ENCODE data around the gene SLC25A42. TPM values are rescaled to one million over a fixed set of nuclear protein-coding genes. Genes with fewer than 3 reads are reported as not detected.

The SLC25A42 gene
- total and polyA plus RNA-seq, 2 experiments from 2014 or later, result 5.9 to 6.9 TPM

DNA sequence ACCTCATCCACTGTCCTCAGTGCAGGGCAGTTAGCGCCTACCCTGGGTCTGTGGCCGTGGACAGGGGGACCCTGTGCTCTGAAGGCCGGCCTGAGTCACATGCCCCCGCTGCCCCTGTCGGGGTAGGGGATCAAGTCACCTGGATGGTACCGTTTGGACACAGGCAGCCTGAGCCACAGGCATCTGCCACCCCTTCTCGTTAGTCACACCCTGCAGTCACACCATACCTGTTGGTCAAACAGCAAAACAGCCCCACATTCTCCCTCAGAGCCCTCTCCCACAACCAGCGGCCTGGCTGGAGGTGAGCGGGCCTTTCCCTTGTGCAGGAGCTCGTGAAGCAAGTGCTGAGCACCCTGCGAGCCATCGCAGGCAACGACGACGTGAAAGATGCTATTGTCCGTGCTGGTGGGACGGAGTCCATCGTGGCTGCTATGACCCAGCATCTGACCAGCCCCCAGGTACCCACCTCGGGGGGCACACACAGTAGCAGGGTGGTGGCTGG is 8.8 kb upstream of the SLC25A42 start:
- no peak overlapping the region for H3K4me3 ChIP-seq
- no peaks in the 10 kb centered on the region for H3K36me3 ChIP-seq (ENCODE audit: low read depth)
- no peak overlapping the region for H3K9ac ChIP-seq
- no peaks in the 10 kb centered on the region for H3K79me2 ChIP-seq (ENCODE audit: insufficient read depth)
- no peaks in the 10 kb centered on the region for H3K27me3 ChIP-seq (replicated peaks; ENCODE audit: insufficient read depth)
- no peaks in the 10 kb centered on the region for H3F3A ChIP-seq (ENCODE audit: insufficient read depth)
- TF ChIP-seq EZH2 (IDR thresholded peaks at IDR 0.05; ENCODE audit: insufficient read depth, poor library complexity, severe bottlenecking) (no peak), EZH2phosphoT487 (IDR thresholded peaks at IDR 0.05; ENCODE audit: insufficient read depth, low read depth) (no peak)
- H4K20me1 ChIP-seq (ENCODE audit: insufficient read depth), result no peaks in the 10 kb centered on the region
- H3K4me1 ChIP-seq (ENCODE audit: insufficient read depth), result no peaks in the 10 kb centered on the region
- H3K9me2 ChIP-seq (ENCODE audit: insufficient read depth), result no peaks in the 10 kb centered on the region
- DNase-seq, result no peak
- no peaks in the 10 kb centered on the region for H3K9me3 ChIP-seq (ENCODE audit: low read depth)
- no peak overlapping the region for H2AFZ ChIP-seq
- H3K4me2 ChIP-seq (ENCODE audit: unreplicated experiment), result no peak overlapping the region
- WGBS, 2 experiments (ENCODE audit: low coverage in 1 of 2, low lambda C conversion rate in 2 of 2, missing lambda C conversion rate in 2 of 2), result 95 to 98% methylated on average over 18 to 19 of the region's 19 CpGs
- in situ Hi-C loops (cut with MboI), result no loop called here
- H3K27ac ChIP-seq, result no peak overlapping the region

DNA sequence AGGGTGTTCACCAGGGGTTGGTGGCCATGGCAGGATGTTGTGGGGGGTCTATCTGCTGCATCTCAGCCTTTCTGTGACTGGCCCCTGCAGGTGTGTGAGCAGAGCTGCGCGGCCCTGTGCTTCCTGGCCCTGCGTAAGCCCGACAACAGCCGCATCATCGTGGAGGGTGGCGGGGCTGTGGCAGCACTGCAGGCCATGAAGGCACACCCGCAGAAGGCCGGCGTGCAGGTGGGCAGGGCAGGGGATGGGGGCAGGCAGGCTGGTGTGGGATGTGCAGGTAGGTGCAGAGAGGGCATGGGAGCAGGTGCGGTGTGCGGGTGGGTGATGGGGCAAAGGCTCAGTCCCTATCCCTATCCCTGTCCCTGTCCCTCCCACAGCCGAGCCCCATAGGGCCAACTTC is 8.1 kb upstream of the SLC25A42 start:
- H3K9me2 ChIP-seq (ENCODE audit: insufficient read depth), result no peaks in the 10 kb centered on the region
- no peaks in the 10 kb centered on the region for H4K20me1 ChIP-seq (ENCODE audit: insufficient read depth)
- H3K4me1 ChIP-seq (ENCODE audit: insufficient read depth), result no peaks in the 10 kb centered on the region
- in situ Hi-C loops (cut with MboI), result no loop called here
- H3K79me2 ChIP-seq (ENCODE audit: insufficient read depth), result no peaks in the 10 kb centered on the region
- no peak overlapping the region for H3K9ac ChIP-seq
- H2AFZ ChIP-seq, result no peak overlapping the region
- DNase-seq, result no peak
- H3K4me2 ChIP-seq (ENCODE audit: unreplicated experiment), result no peak overlapping the region
- H3K36me3 ChIP-seq (ENCODE audit: low read depth), result no peaks in the 10 kb centered on the region
- no peak overlapping the region for H3K27ac ChIP-seq
- WGBS, 2 experiments (ENCODE audit: low coverage in 1 of 2, low lambda C conversion rate in 2 of 2, missing lambda C conversion rate in 2 of 2), result 96 to 98% methylated on average over 9 to 13 of the region's 13 CpGs
- no peaks in the 10 kb centered on the region for H3F3A ChIP-seq (ENCODE audit: insufficient read depth)
- H3K9me3 ChIP-seq (ENCODE audit: low read depth), result no peaks in the 10 kb centered on the region
- TF ChIP-seq EZH2phosphoT487 (IDR thresholded peaks at IDR 0.05; ENCODE audit: insufficient read depth, low read depth), result no peak
- TF ChIP-seq EZH2 (IDR thresholded peaks at IDR 0.05; ENCODE audit: insufficient read depth, poor library complexity, severe bottlenecking), result no peak
- H3K4me3 ChIP-seq, result no peak overlapping the region
- H3K27me3 ChIP-seq (replicated peaks; ENCODE audit: insufficient read depth), result no peaks in the 10 kb centered on the region

DNA sequence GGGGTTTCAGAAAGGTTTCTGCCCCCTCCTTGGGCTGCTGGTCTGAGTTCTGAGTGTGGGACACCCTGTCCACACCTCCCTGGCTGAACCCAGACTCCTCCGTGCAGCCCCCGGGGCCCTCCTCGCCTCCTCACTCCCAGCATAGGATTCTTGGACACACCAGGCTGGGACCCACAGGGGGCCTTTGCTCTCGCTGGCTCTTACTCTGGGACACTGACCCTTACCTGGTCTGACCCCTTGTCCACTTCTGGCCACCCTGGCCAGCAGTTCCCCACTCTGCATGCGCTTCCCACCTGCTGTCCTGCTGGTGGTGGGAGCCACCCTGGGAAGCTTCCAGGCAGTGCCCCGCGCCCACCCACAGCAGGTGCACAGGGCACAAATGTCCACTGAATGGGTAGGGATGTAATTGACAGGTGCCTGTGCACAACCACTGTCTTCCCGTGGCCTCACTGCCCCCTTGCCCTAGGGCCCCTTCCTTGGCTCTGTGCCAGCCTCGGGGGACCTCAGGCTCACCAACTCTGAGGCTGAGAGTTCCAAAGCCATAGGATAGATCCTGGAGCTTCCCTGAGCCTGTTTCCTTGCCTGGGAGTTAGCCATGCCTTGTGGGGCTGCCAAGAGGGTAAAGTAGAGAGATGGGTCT is 7.0 kb upstream of the SLC25A42 start:
- H2AFZ ChIP-seq, result no peak overlapping the region
- WGBS, 2 experiments (ENCODE audit: low coverage in 1 of 2, low lambda C conversion rate in 2 of 2, missing lambda C conversion rate in 2 of 2), result 79 to 83% methylated on average over 8 to 9 of the region's 9 CpGs
- H3K4me3 ChIP-seq, result no peak overlapping the region
- in situ Hi-C loops (cut with MboI), result no loop called here
- no peaks in the 10 kb centered on the region for H3K36me3 ChIP-seq (ENCODE audit: low read depth)
- no peaks in the 10 kb centered on the region for H3K9me2 ChIP-seq (ENCODE audit: insufficient read depth)
- H3K9ac ChIP-seq, result no peak overlapping the region
- H4K20me1 ChIP-seq (ENCODE audit: insufficient read depth), result no peaks in the 10 kb centered on the region
- no peak overlapping the region for H3K27ac ChIP-seq
- H3F3A ChIP-seq (ENCODE audit: insufficient read depth), result peaks cover 2% of the 10 kb centered on the region
- no peak for DNase-seq
- H3K79me2 ChIP-seq (ENCODE audit: insufficient read depth), result no peaks in the 10 kb centered on the region
- H3K27me3 ChIP-seq (replicated peaks; ENCODE audit: insufficient read depth), result no peaks in the 10 kb centered on the region
- no peaks in the 10 kb centered on the region for H3K9me3 ChIP-seq (ENCODE audit: low read depth)
- H3K4me2 ChIP-seq (ENCODE audit: unreplicated experiment), result no peak overlapping the region
- no peaks in the 10 kb centered on the region for H3K4me1 ChIP-seq (ENCODE audit: insufficient read depth)
- TF ChIP-seq EZH2phosphoT487 (IDR thresholded peaks at IDR 0.05; ENCODE audit: insufficient read depth, low read depth), result no peak

DNA sequence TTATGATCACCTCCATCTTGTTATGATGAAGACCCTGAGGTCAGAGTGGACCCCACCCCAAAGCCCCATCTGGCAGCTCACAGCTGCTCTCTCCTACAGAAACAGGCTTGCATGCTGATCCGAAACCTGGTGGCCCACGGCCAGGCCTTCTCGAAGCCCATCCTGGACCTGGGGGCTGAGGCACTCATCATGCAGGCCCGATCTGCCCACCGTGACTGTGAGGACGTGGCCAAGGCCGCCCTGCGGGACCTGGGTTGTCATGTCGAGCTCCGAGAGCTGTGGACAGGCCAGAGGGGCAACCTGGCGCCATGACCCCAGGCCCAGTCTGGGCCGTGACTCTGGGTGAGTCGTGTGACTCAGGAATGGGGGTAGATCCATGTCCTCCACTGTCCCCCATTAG is 6.5 kb upstream of the SLC25A42 start:
- in situ Hi-C loops (cut with MboI), result no loop called here
- no peak overlapping the region for H3K4me2 ChIP-seq (ENCODE audit: unreplicated experiment)
- H3K4me1 ChIP-seq (ENCODE audit: insufficient read depth), result peaks cover 2% of the 10 kb centered on the region
- no peaks in the 10 kb centered on the region for H3K9me3 ChIP-seq (ENCODE audit: low read depth)
- H3K4me3 ChIP-seq, result no peak overlapping the region
- H3K27me3 ChIP-seq (replicated peaks; ENCODE audit: insufficient read depth), result no peaks in the 10 kb centered on the region
- H3K36me3 ChIP-seq (ENCODE audit: low read depth), result no peaks in the 10 kb centered on the region
- no peak overlapping the region for H3K9ac ChIP-seq
- no peak overlapping the region for H2AFZ ChIP-seq
- H3K27ac ChIP-seq, result no peak overlapping the region
- H3F3A ChIP-seq (ENCODE audit: insufficient read depth), result peaks cover 8% of the 10 kb centered on the region
- TF ChIP-seq EZH2 (IDR thresholded peaks at IDR 0.05; ENCODE audit: insufficient read depth, poor library complexity, severe bottlenecking) (no peak), EZH2phosphoT487 (IDR thresholded peaks at IDR 0.05; ENCODE audit: insufficient read depth, low read depth) (no peak)
- H4K20me1 ChIP-seq (ENCODE audit: insufficient read depth), result no peaks in the 10 kb centered on the region
- DNase-seq, result no peak
- H3K79me2 ChIP-seq (ENCODE audit: insufficient read depth), result no peaks in the 10 kb centered on the region
- 88 to 91% methylated on average over 12 to 13 of the region's 13 CpGs for WGBS, 2 experiments (ENCODE audit: low coverage in 1 of 2, low lambda C conversion rate in 2 of 2, missing lambda C conversion rate in 2 of 2)
- H3K9me2 ChIP-seq (ENCODE audit: insufficient read depth), result no peaks in the 10 kb centered on the region

Data from GM23248 (cell line).